GM19324 (cell line): ENCODE measurements around the gene WDR81.

Source experiments
- ATAC-seq: cut with Tn5 transposase; IDR thresholded peaks from one replicate; pipeline ENCODE4 v1.9.1; 2021; ENCODE audit warnings: mild to moderate bottlenecking, moderate library complexity; ENCODE audit not compliant: unreplicated experiment, low FRiP score

The WDR81 gene

GRCh38 chr17:1774390-1775176 is 50.1 kb downstream of the WDR81 start:
- no peak for ATAC-seq

DNA sequence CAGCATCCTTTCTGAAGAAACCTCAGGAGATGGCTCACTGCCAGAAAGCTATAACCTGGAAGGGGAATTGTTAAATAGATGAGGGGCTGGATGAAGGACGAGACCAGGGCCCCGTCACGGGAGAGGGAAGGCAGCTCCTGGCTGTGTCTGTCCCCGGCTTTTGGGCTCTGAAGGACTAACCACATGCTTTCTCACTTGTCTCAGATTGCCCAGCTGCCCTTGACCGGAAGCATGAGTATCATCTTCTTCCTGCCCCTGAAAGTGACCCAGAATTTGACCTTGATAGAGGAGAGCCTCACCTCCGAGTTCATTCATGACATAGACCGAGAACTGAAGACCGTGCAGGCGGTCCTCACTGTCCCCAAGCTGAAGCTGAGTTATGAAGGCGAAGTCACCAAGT is 51.8 kb downstream of the WDR81 start:
- no peak for ATAC-seq

DNA sequence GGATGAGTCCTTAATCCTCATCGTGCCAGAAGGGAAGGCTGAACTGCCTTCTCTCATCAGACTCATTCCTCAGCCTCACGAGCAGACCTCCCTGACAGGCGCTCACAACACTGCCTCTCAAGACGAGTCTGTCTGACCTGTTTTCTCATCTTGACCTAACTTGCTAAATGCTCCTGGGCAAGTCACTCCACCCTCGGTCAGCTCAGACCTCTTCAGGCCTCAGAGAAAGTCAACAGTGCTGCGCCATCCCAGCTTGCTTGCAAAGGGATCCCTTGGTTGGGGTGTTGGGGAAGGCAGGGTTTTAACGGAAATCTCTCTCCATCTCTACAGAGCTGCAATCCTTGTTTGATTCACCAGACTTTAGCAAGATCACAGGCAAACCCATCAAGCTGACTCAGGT is 52.4 kb downstream of the WDR81 start:
- no peak for ATAC-seq

GRCh38 chr17:1779571-1780131 is 55.1 kb downstream of the WDR81 start:
- no peak for ATAC-seq

GRCh38 chr17:1782171-1782567 is 57.7 kb downstream of the WDR81 start:
- ATAC-seq, result no peak

DNA sequence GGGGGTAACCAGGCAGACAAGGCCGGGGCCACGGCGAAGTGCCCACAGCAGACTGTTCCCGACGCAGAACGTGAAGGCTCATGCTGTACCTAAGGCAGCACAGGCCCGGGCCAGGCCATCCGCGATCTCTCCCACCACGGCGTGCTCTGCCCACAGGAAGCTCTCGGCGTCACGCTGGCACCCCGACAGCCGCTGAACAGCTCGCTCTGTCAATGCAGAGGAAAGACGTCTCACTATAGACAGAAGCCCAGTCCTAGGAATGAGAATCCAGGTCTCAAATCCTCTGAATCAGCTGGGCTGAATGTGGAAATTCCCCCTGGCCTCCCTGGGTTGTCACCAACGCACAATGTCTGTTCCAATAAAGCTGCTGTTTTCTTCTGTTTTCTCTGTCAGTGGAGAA is 58.8 kb downstream of the WDR81 start:
- ATAC-seq, result no peak

- no peak for ATAC-seq
Measured at GRCh38 chr17:1783834-1784611, 59.5 kb downstream of the WDR81 start.

DNA sequence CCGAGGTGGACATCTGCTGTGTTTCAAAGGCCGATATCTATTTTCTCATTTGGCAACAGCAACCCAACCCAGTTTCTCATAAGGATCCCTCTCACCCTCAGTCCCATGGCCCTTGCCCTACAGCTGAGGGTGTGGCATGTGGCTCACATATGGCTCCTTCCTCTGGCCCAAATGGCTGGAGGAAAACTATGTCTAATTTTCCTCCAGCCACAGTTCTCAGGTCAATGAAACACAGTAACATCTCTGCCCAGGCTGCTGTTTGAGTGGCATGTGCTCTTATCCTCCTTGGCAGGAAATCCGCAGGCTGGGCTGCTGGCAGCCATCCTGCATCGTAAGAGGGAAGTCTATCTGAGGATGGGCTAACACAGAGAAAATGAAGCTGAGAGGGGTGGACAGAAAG is 61.4 kb downstream of the WDR81 start:
- ATAC-seq, result no peak

- ATAC-seq, result no peak
Measured at GRCh38 chr17:1786708-1787107, 62.2 kb downstream of the WDR81 start.

- ATAC-seq, result no peak
Measured at GRCh38 chr17:1787301-1787902, 62.9 kb downstream of the WDR81 start.
